Measurements from ENCODE around the gene KLC3.

KLC3 gene

GRCh38 chr19:45352062-45352461, 11.5 kb downstream of the KLC3 start:
- TF ChIP-seq CTCF (conservative IDR thresholded peaks at IDR 0.05; ENCODE audit: control insufficient read depth, insufficient read depth, low read depth, low read length): no peak
- DNase-seq (ENCODE audit: low read depth): no peak
- no peak overlapping the region for H3K4me3 ChIP-seq (ENCODE audit: control insufficient read depth, low read depth, low read length)

GRCh38 chr19:45352471-45352870, 11.9 kb downstream of the KLC3 start:
- no peak for DNase-seq (ENCODE audit: low read depth)
- no peak overlapping the region for H3K4me3 ChIP-seq (ENCODE audit: control insufficient read depth, low read depth, low read length)

GRCh38 chr19:45352914-45353796, 12.6 kb downstream of the KLC3 start:
- TF ChIP-seq CTCF (conservative IDR thresholded peaks at IDR 0.05; ENCODE audit: control insufficient read depth, insufficient read depth, low read depth, low read length): no peak
- peak; percentile 12 for DNase-seq (ENCODE audit: low read depth)

More at GRCh38 chr19:45352471-45352870, 11.9 kb downstream of the KLC3 start:
- TF ChIP-seq CTCF (conservative IDR thresholded peaks at IDR 0.05; ENCODE audit: control insufficient read depth, insufficient read depth, low read depth, low read length): no peak

GRCh38 chr19:45354241-45354842, 13.8 kb downstream of the KLC3 start:
- no peak for DNase-seq (ENCODE audit: low read depth)
- H3K4me3 ChIP-seq (ENCODE audit: control insufficient read depth, low read depth, low read length): no peak overlapping the region
- no peak for TF ChIP-seq CTCF (conservative IDR thresholded peaks at IDR 0.05; ENCODE audit: control insufficient read depth, insufficient read depth, low read depth, low read length)

More at GRCh38 chr19:45352914-45353796, 12.6 kb downstream of the KLC3 start:
- no peak overlapping the region for H3K4me3 ChIP-seq (ENCODE audit: control insufficient read depth, low read depth, low read length)

- TF ChIP-seq CTCF (conservative IDR thresholded peaks at IDR 0.05; ENCODE audit: control insufficient read depth, insufficient read depth, low read depth, low read length): no peak
- H3K4me3 ChIP-seq (ENCODE audit: control insufficient read depth, low read depth, low read length): no peak overlapping the region
- DNase-seq (ENCODE audit: low read depth): no peak
Observed at GRCh38 chr19:45355402-45355801, 14.9 kb downstream of the KLC3 start.

- no peak for DNase-seq (ENCODE audit: low read depth)
- H3K4me3 ChIP-seq (ENCODE audit: control insufficient read depth, low read depth, low read length): no peak overlapping the region
- no peak for TF ChIP-seq CTCF (conservative IDR thresholded peaks at IDR 0.05; ENCODE audit: control insufficient read depth, insufficient read depth, low read depth, low read length)
Observed at GRCh38 chr19:45355910-45356309, 15.4 kb downstream of the KLC3 start.
